Measurements from ENCODE around the gene SLC7A5. TPM values are rescaled to one million over a fixed set of nuclear protein-coding genes. Genes with fewer than 3 reads are reported as not detected.

SLC7A5 gene
- polyA plus RNA-seq, 2 of the 4 experiments (the other 2 are of a cell fraction) = 265 to 972 TPM

DNA sequence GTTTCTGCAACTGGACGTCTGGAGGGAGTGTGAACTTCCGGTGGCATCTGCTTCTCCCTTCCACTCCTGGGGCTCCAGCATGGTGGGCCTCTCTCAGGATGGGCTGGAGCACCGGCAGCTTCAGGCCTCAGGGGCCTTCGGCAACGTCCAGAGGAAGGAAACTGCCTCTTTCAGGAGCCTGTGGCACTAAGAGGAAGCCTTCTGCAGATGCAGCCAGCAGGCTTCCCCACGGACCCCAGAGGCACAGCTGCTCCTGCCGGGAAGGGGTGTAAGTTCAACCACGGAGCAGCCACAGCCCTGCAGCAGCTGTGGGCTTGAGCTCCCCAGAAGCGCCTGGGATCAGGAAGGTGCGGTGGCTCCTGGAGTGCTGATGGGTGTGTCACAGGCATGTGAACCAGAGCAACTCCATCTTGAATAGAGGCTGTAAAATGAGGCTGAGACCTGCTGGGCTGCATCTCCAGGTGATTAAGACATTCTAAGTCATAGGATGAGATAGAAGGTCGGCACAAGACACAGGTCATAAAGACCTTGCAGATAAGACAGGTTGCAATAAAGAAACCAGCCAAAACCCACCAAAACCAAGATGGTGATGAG, 52.7 kb downstream of the SLC7A5 start:
- TF ChIP-seq ZC3H11A (IDR thresholded peaks at IDR 0.05) (no peak), MAFK (IDR thresholded peaks at IDR 0.05; ENCODE audit: partially characterized antibody) (no peak), EHF (CRISPR knock-in tag; IDR thresholded peaks at IDR 0.05) (no peak), TP53 (CRISPR knock-in tag; IDR thresholded peaks at IDR 0.05) (no peak), HEYL (CRISPR knock-in tag; IDR thresholded peaks at IDR 0.05) (peak; percentile 72; the same call in 1 of the 2 replicates), NFE2L2 (conservative IDR thresholded peaks at IDR 0.05; ENCODE audit: low read length) (no peak), SREBF2 (IDR thresholded peaks at IDR 0.05) (no peak), RNF2 (IDR thresholded peaks at IDR 0.05; ENCODE audit: borderline replicate concordance, low read depth) (no peak), KDM5A (IDR thresholded peaks at IDR 0.05) (no peak), SMC3 (IDR thresholded peaks at IDR 0.05) (no peak), HDAC2 (IDR thresholded peaks at IDR 0.05) (no peak), ZNF302 (CRISPR knock-in tag; IDR thresholded peaks at IDR 0.05) (no peak), CHD2 (IDR thresholded peaks at IDR 0.05; ENCODE audit: low read length, partially characterized antibody) (no peak), KDM1A (IDR thresholded peaks at IDR 0.05; ENCODE audit: low read depth) (no peak), RFX5 (IDR thresholded peaks at IDR 0.05) (no peak), POLR2AphosphoS2 (conservative IDR thresholded peaks at IDR 0.05; ENCODE audit: low read length) (0 out of 2 replicates have a peak, but pooled peaks have one; percentile 69), EP300 (IDR thresholded peaks at IDR 0.05) (no peak), FOSB (CRISPR knock-in tag; IDR thresholded peaks at IDR 0.05) (0 out of 2 replicates have a peak, but pooled peaks have one; percentile 24), ZFP36 (IDR thresholded peaks at IDR 0.05; ENCODE audit: borderline replicate concordance, partially characterized antibody) (no peak), JUNB (IDR thresholded peaks at IDR 0.05) (no peak), ZSCAN20 (CRISPR knock-in tag; IDR thresholded peaks at IDR 0.05) (0 out of 2 replicates have a peak, but pooled peaks have one; percentile 45), RCOR1 (IDR thresholded peaks at IDR 0.05; ENCODE audit: low read depth, low read length) (no peak), RAD21 (conservative IDR thresholded peaks at IDR 0.05 in 1 of 2, IDR thresholded peaks at IDR 0.05 in 1 of 2) (no peak), TFCP2L1 (CRISPR knock-in tag; IDR thresholded peaks at IDR 0.05) (no peak)
- TF ChIP-seq, protein P1, sequence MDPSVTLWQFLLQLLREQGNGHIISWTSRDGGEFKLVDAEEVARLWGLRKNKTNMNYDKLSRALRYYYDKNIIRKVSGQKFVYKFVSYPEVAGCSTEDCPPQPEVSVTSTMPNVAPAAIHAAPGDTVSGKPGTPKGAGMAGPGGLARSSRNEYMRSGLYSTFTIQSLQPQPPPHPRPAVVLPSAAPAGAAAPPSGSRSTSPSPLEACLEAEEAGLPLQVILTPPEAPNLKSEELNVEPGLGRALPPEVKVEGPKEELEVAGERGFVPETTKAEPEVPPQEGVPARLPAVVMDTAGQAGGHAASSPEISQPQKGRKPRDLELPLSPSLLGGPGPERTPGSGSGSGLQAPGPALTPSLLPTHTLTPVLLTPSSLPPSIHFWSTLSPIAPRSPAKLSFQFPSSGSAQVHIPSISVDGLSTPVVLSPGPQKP (IDR thresholded peaks at IDR 0.05; ENCODE audit: low read depth, low read length) = no peak
- TF ChIP-seq, protein P2, sequence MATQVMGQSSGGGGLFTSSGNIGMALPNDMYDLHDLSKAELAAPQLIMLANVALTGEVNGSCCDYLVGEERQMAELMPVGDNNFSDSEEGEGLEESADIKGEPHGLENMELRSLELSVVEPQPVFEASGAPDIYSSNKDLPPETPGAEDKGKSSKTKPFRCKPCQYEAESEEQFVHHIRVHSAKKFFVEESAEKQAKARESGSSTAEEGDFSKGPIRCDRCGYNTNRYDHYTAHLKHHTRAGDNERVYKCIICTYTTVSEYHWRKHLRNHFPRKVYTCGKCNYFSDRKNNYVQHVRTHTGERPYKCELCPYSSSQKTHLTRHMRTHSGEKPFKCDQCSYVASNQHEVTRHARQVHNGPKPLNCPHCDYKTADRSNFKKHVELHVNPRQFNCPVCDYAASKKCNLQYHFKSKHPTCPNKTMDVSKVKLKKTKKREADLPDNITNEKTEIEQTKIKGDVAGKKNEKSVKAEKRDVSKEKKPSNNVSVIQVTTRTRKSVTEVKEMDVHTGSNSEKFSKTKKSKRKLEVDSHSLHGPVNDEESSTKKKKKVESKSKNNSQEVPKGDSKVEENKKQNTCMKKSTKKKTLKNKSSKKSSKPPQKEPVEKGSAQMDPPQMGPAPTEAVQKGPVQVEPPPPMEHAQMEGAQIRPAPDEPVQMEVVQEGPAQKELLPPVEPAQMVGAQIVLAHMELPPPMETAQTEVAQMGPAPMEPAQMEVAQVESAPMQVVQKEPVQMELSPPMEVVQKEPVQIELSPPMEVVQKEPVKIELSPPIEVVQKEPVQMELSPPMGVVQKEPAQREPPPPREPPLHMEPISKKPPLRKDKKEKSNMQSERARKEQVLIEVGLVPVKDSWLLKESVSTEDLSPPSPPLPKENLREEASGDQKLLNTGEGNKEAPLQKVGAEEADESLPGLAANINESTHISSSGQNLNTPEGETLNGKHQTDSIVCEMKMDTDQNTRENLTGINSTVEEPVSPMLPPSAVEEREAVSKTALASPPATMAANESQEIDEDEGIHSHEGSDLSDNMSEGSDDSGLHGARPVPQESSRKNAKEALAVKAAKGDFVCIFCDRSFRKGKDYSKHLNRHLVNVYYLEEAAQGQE (IDR thresholded peaks at IDR 0.05) = no peak
- TF ChIP-seq, protein P3, sequence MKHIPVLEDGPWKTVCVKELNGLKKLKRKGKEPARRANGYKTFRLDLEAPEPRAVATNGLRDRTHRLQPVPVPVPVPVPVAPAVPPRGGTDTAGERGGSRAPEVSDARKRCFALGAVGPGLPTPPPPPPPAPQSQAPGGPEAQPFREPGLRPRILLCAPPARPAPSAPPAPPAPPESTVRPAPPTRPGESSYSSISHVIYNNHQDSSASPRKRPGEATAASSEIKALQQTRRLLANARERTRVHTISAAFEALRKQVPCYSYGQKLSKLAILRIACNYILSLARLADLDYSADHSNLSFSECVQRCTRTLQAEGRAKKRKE (CRISPR knock-in tag; IDR thresholded peaks at IDR 0.05; ENCODE audit: low read depth) = peak; percentile 81
- TF ChIP-seq, protein P4, sequence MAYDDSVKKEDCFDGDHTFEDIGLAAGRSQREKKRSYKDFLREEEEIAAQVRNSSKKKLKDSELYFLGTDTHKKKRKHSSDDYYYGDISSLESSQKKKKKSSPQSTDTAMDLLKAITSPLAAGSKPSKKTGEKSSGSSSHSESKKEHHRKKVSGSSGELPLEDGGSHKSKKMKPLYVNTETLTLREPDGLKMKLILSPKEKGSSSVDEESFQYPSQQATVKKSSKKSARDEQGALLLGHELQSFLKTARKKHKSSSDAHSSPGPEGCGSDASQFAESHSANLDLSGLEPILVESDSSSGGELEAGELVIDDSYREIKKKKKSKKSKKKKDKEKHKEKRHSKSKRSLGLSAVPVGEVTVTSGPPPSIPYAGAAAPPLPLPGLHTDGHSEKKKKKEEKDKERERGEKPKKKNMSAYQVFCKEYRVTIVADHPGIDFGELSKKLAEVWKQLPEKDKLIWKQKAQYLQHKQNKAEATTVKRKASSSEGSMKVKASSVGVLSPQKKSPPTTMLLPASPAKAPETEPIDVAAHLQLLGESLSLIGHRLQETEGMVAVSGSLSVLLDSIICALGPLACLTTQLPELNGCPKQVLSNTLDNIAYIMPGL (CRISPR knock-in tag; IDR thresholded peaks at IDR 0.05; ENCODE audit: borderline replicate concordance) = no peak
- TF ChIP-seq, protein P5, sequence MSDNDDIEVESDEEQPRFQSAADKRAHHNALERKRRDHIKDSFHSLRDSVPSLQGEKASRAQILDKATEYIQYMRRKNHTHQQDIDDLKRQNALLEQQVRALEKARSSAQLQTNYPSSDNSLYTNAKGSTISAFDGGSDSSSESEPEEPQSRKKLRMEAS (IDR thresholded peaks at IDR 0.05) = no peak
- TF ChIP-seq, protein P6, sequence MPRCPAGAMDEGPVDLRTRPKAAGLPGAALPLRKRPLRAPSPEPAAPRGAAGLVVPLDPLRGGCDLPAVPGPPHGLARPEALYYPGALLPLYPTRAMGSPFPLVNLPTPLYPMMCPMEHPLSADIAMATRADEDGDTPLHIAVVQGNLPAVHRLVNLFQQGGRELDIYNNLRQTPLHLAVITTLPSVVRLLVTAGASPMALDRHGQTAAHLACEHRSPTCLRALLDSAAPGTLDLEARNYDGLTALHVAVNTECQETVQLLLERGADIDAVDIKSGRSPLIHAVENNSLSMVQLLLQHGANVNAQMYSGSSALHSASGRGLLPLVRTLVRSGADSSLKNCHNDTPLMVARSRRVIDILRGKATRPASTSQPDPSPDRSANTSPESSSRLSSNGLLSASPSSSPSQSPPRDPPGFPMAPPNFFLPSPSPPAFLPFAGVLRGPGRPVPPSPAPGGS (IDR thresholded peaks at IDR 0.05) = no peak
- ChIA-PET POLR2A (interaction anchor here (1.3 to 1.7 kb wide), 2 partner anchors 10 to 12 kb away, joined by 4 to 7 read pairs; no protein-coding TSS in a partner anchor), CTCF (interaction anchor here (0.7 to 30.2 kb wide), 7 partner anchors 10 to 466 kb away, joined by 3 to 417 read pairs (median 4); no protein-coding TSS in a partner anchor)
- no peak overlapping the region for H3K4me2 ChIP-seq
- no peak overlapping the region for H3K4me3 ChIP-seq
- no peak for DNase-seq (ENCODE audit: low read depth in 1 of 2, low spot score in 1 of 2)
- no peak for FAIRE-seq
- peaks cover 23% of the 10 kb centered on the region for H3K9me3 ChIP-seq
- 92% methylated on average over 11 of the region's 11 CpGs for WGBS (ENCODE audit: missing lambda C conversion rate)
- ATAC-seq = no peak
- H3K4me1 ChIP-seq = no peaks in the 10 kb centered on the region
- peak overlapping the region in 1 of 2 experiments; percentile 13; a peak in 1 of 6 replicates for H3K27ac ChIP-seq

Measured in A549 (cell line).